Panc1 (cell line): Measurements from ENCODE around the gene PSMA8. TPM values are rescaled to one million over a fixed set of nuclear protein-coding genes. Genes with fewer than 3 reads are reported as not detected.
"Not testable (repeated sequence)": the region's sequence is repeated elsewhere in the genome, so short reads cannot be mapped to it uniquely, and the experiment has no call there.

Experiments used
- ATAC-seq: fragments of 200-7000 bp; cut with Tn5 transposase; 2 replicates; pipeline ENCODE4 v1.9.1; 2020; ENCODE audit warnings: mild to moderate bottlenecking, moderate library complexity
- BruUV-seq: library from RNA; stranded (reverse); fragments of 400-500 nt; replicated peaks from 2 replicates; lab custom pipeline; 2021; lab: Mats Ljungman, UMichigan
- CTCF ChIA-PET: fragments of 300-600 bp; sonication (Branson Sonifier 250); formaldehyde crosslinking; loops from one replicate; lab custom pipeline; 2022; ENCODE audit warnings: antibody characterized with exemption; lab: Charles Lee
- POLR2A ChIA-PET: fragments of 300-600 bp; sonication (Branson Sonifier 250); formaldehyde crosslinking; loops from one replicate; lab custom pipeline; 2022; ENCODE audit warnings: antibody characterized with exemption; lab: Charles Lee
- DNase-seq: peaks from one replicate; pipeline ENCODE4 v3.0.0-alpha.2; 2010; ENCODE audit warnings: low read depth, low spot score
- H3K27ac ChIP-seq: 2 replicates; pipeline ENCODE4 v1.5.1; 2011; ENCODE audit warnings: mild to moderate bottlenecking, low read length, inconsistent platforms
- H3K27me3 ChIP-seq: fragments of 200-500 bp; sonication (Bioruptor generic); 2 replicates; pipeline ENCODE4 v1.6.0; 2014; ENCODE audit warnings: low read length, inconsistent platforms; ENCODE audit not compliant: control insufficient read depth, insufficient read depth
- H3K36me3 ChIP-seq: fragments of 200-500 bp; sonication (Bioruptor generic); 2 replicates; pipeline ENCODE4 v1.5.1; 2014; ENCODE audit warnings: inconsistent platforms, mild to moderate bottlenecking, low read length, moderate library complexity; ENCODE audit not compliant: control insufficient read depth, insufficient read depth
- H3K4me1 ChIP-seq: 2 replicates; pipeline ENCODE4 v1.5.1; 2011; ENCODE audit warnings: inconsistent platforms, mild to moderate bottlenecking, low read length, moderate library complexity; ENCODE audit not compliant: control insufficient read depth, insufficient read depth
- H3K4me3 ChIP-seq, 2 experiments: 2 replicates each; pipeline ENCODE4 v1.5.1; 2011 to 2012; ENCODE audit warnings: low read depth in 2 of 2, low read length in 2 of 2, mild to moderate bottlenecking in 2 of 2, inconsistent platforms in 1 of 2, moderate library complexity in 1 of 2
- H3K9me3 ChIP-seq: fragments of 200-500 bp; sonication (Bioruptor generic); 2 replicates; pipeline ENCODE4 v1.5.1; 2014; ENCODE audit warnings: low read depth, mild to moderate bottlenecking, inconsistent platforms, low read length, moderate library complexity; ENCODE audit not compliant: control insufficient read depth, insufficient read depth
- in situ Hi-C: cut with HindIII; loops from 2 replicates; pipeline ENCODE4 v1.10.0; 2016; ENCODE audit warnings: low sequenced_read_pairs, low pct_unique_long_range_greater_than_20kb
- intact Hi-C: fragments of 100-400 bp; cut with micrococcal nuclease; formaldehyde crosslinking; loops from one replicate; pipeline ENCODE4 v1.10.0; 2022; ENCODE audit not compliant: unreplicated experiment
- total RNA-seq: library from RNA; stranded (reverse); gene quantifications from one replicate; pipeline ENCODE4 v1.2.1, GENCODE V29; 2021; ENCODE audit not compliant: unreplicated experiment

The PSMA8 gene
- total RNA-seq, 1 experiment from 2014 or later, result not detected

DNA sequence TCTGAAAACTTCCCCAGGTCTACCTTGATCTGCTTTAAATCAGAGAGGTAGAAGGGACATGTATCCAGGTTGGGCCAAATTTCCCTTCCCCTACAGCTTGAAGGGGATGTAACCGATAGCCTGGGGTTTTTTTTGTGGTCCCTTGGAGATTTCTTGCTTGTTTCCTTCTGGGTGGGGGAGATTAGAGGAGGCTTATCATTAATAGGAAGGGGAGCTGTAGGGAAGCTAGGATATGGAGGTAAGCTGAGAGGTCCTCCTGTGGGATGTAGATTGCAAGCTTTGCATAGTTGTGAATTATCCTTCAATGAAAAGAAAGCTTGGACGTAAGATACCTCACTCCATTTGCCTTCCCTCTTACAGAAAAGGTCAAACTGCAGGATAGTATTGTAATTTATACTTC is 103.7 kb downstream of the PSMA8 start:
- H3K36me3 ChIP-seq, H3K4me3 ChIP-seq, CTCF ChIA-PET, ATAC-seq, DNase-seq, H3K27ac ChIP-seq, H3K4me1 ChIP-seq, POLR2A ChIA-PET, in situ Hi-C loops, H3K27me3 ChIP-seq, intact Hi-C loops, BruUV-seq, H3K9me3 ChIP-seq: not testable (repeated sequence)

DNA sequence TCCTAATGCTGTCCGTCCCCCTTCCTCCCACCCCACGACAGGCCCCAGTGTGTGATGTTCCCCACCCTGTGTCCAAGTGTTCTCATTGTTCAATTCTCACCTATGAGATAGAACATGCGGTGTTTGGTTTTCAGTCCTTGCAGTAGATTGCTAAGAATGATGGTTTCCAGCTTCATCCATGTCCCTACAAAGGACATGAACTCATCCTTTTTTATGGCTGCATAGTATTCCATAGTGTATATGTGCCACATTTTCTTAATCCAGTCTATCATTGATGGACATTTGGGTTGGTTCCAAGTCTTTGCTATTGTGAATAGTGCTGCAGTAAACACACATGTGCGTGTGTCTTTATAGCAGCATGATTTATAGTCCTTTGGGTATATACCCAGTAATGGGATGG is 105.0 kb downstream of the PSMA8 start:
- H3K36me3 ChIP-seq, H3K27me3 ChIP-seq, in situ Hi-C loops, DNase-seq, H3K4me3 ChIP-seq, BruUV-seq, intact Hi-C loops, H3K4me1 ChIP-seq, H3K27ac ChIP-seq, POLR2A ChIA-PET, ATAC-seq, H3K9me3 ChIP-seq: not testable (repeated sequence)
- CTCF ChIA-PET, result interaction anchor here (0.6 kb wide), 1 partner anchor 147 kb away, joined by 14 read pairs; no protein-coding TSS in a partner anchor

DNA sequence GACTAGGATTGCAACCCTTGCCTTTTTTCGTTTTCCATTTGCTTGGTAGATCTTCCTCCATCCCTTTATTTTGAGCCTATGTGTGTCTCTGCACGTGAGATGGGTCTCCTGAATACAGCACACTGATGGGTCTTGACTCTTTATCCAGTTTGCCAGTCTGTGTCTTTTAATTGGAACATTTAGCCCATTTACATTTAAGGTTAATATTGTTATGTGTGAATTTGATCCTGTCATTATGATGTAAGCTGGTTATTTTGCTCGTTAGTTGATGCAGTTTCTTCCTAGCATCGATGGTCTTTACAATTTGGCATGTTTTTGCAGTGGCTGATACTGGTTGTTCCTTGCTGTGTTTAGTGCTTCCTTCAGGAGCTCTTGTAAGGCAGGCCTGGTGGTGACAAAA is 108.7 kb downstream of the PSMA8 start:
- H3K4me3 ChIP-seq, H3K27ac ChIP-seq, DNase-seq, H3K27me3 ChIP-seq, BruUV-seq, H3K4me1 ChIP-seq, POLR2A ChIA-PET, H3K36me3 ChIP-seq, ATAC-seq, CTCF ChIA-PET, intact Hi-C loops, H3K9me3 ChIP-seq, in situ Hi-C loops: not testable (repeated sequence)

Other genes with a start within 250 kb of the PSMA8 start
- 99.1 TPM for gene SS18, start 43.3 kb upstream of the PSMA8 start, total RNA-seq
- gene TAF4B, start 92.6 kb downstream of the PSMA8 start, total RNA-seq, result 8.0 TPM